Endothelial cell of umbilical vein (primary cell): Measurements from ENCODE around the gene WNT9B. TPM values are rescaled to one million over a fixed set of nuclear protein-coding genes. Genes with fewer than 3 reads are reported as not detected.

Experiments used
- BruUV-seq: library from RNA; stranded (reverse); fragments of 400-500 nt; replicated peaks from 2 replicates; lab custom pipeline; 2021; lab: Mats Ljungman, UMichigan
- CTCF ChIA-PET: fragments of 300-600, 350-600 bp; sonication (Branson Sonifier 250); formaldehyde crosslinking; loops from one replicate; lab custom pipeline; 2021; ENCODE audit warnings: antibody characterized with exemption, inconsistent platforms; lab: Charles Lee
- POLR2A ChIA-PET: fragments of 300-600, 350-600 bp; sonication (Branson Sonifier 250); formaldehyde crosslinking; loops from one replicate; lab custom pipeline; 2021; ENCODE audit warnings: antibody characterized with exemption, inconsistent platforms; lab: Charles Lee
- DNase-seq: peaks from one replicate; pipeline ENCODE4 v3.0.0-alpha.2; 2011; ENCODE audit warnings: low read depth, low spot score
- FAIRE-seq: peaks from 2 replicates; lab custom pipeline; 2011; peaks lifted over from hg19 to GRCh38; lab: Jason Lieb, UNC
- H2AFZ ChIP-seq: 2 replicates; pipeline ENCODE4 v1.6.0; 2012; ENCODE audit warnings: low read depth, low read length, control low read depth, inconsistent platforms
- H3K27ac ChIP-seq: 2 replicates; pipeline ENCODE4 v1.5.1; 2011; ENCODE audit warnings: low read depth, mild to moderate bottlenecking, control low read depth, low read length, moderate library complexity; ENCODE audit not compliant: insufficient read depth
- H3K27me3 ChIP-seq, 2 experiments: 2 replicates each; pipeline versions ENCODE4 v1.6.0 to v1.6.1; 2011; ENCODE audit warnings: low read length in 2 of 2, mixed read lengths in 1 of 2; ENCODE audit not compliant: control insufficient read depth in 2 of 2, insufficient read depth in 2 of 2
- H3K36me3 ChIP-seq, 2 experiments: 2 replicates in 1 of 2; 3 replicates in 1 of 2; pipeline ENCODE4 v1.5.1; 2011; ENCODE audit warnings: low read length in 2 of 2, mild to moderate bottlenecking in 1 of 2, moderate library complexity in 1 of 2; ENCODE audit not compliant: control insufficient read depth in 2 of 2, insufficient read depth in 2 of 2; ENCODE audit errors: extremely low read depth in 1 of 2
- H3K4me1 ChIP-seq: 3 replicates; pipeline ENCODE4 v1.5.1; 2011; ENCODE audit warnings: mild to moderate bottlenecking, low read length; ENCODE audit not compliant: control insufficient read depth, insufficient read depth; ENCODE audit errors: extremely low read depth
- H3K4me2 ChIP-seq: 2 replicates; pipeline ENCODE4 v1.6.1; 2011; ENCODE audit warnings: low read length, control low read depth, mixed read lengths; ENCODE audit not compliant: insufficient read depth
- H3K4me3 ChIP-seq, 3 experiments: fragments of 200-600 bp in 1 of 3; sonication (generic), shearing (Covaris generic) in 1 of 3; replicated peaks in 1 of 3; 2 replicates each; pipeline ENCODE4 v1.5.1; 2011 to 2016; ENCODE audit warnings: control low read depth in 3 of 3, low read length in 3 of 3, mild to moderate bottlenecking in 2 of 3, inconsistent platforms in 1 of 3, low read depth in 1 of 3, moderate library complexity in 1 of 3; ENCODE audit not compliant: insufficient read depth in 1 of 3
- H3K79me2 ChIP-seq: 2 replicates; pipeline ENCODE4 v1.6.0; 2012; ENCODE audit warnings: low read length, inconsistent platforms; ENCODE audit not compliant: control insufficient read depth, insufficient read depth
- H3K9ac ChIP-seq: replicated peaks from 2 replicates; pipeline ENCODE3; 2011; ENCODE audit warnings: low read length, control low read depth; ENCODE audit not compliant: insufficient read depth; ENCODE audit errors: extremely low read depth
- H3K9me1 ChIP-seq: replicated peaks from 3 replicates; pipeline ENCODE4 v1.6.0; 2011; ENCODE audit warnings: mild to moderate bottlenecking, low read length; ENCODE audit not compliant: control insufficient read depth, insufficient read depth; ENCODE audit errors: extremely low read depth
- H3K9me3 ChIP-seq: replicated peaks from 2 replicates; pipeline ENCODE4 v1.5.1; 2012; ENCODE audit warnings: low read length, inconsistent platforms; ENCODE audit not compliant: control insufficient read depth, insufficient read depth
- H4K20me1 ChIP-seq: replicated peaks from 2 replicates; pipeline ENCODE3; 2011; ENCODE audit warnings: mild to moderate bottlenecking, low read length; ENCODE audit not compliant: control insufficient read depth, insufficient read depth; ENCODE audit errors: extremely low read depth
- EZH2 ChIP-seq: IDR thresholded peaks from 2 replicates; pipeline ENCODE4 v1.6.1; 2012; ENCODE audit warnings: borderline replicate concordance, low read depth, mild to moderate bottlenecking, moderate library complexity, low read length, inconsistent platforms; ENCODE audit not compliant: severe bottlenecking
- FOS ChIP-seq: IDR thresholded peaks from 2 replicates; pipeline ENCODE4 v1.6.1; 2011; ENCODE audit warnings: mild to moderate bottlenecking, low read length, moderate library complexity, borderline replicate concordance; ENCODE audit not compliant: insufficient read depth
- GATA2 ChIP-seq: IDR thresholded peaks from 2 replicates; pipeline ENCODE4 v1.7.0; 2011; ENCODE audit warnings: low read depth, mild to moderate bottlenecking, moderate library complexity, mixed read lengths, low read length; ENCODE audit not compliant: insufficient read length, insufficient read depth
- JUN ChIP-seq: IDR thresholded peaks from 2 replicates; pipeline ENCODE4 v1.6.1; 2011; ENCODE audit warnings: borderline replicate concordance, low read depth; ENCODE audit not compliant: insufficient read length, insufficient read depth
- MYC ChIP-seq: IDR thresholded peaks from one replicate; pipeline ENCODE4 v1.6.1; 2011; ENCODE audit warnings: mild to moderate bottlenecking, low read depth, low read length
- POLR2A ChIP-seq: IDR thresholded peaks from 2 replicates; pipeline ENCODE4 v1.6.1; 2012; ENCODE audit warnings: low read depth, mild to moderate bottlenecking, control low read depth, low read length
- POLR2AphosphoS5 ChIP-seq: IDR thresholded peaks from 2 replicates; pipeline ENCODE4 v1.6.1; 2012; ENCODE audit warnings: low read depth, mild to moderate bottlenecking, control low read depth, low read length, moderate library complexity; ENCODE audit not compliant: insufficient read depth
- dilution Hi-C: fragments of 300-500 bp; cut with MboI; formaldehyde crosslinking; loops from one replicate; pipeline ENCODE4 v1.15.0; 2019; ENCODE audit warnings: low sequenced_read_pairs; ENCODE audit not compliant: extremely low pct_ligation_motif_present
- intact Hi-C: fragments of 100-400 bp; cut with micrococcal nuclease; formaldehyde crosslinking; loops from one replicate; pipeline ENCODE4 v1.10.0; 2022
- polyA plus RNA-seq, 4 experiments: library from polyadenylated mRNA; depleted of rRNA in 3 of 4; stranded (reverse) in 3 of 4; unstranded in 1 of 4; fragments of >200 nt; gene quantifications; 2 replicates each; pipeline versions ENCODE4 v1.2.1 to v1.2.3, GENCODE V29; 2011 to 2012; ENCODE audit warnings: missing spikeins in 1 of 4
- total RNA-seq: library from RNA; stranded (reverse); gene quantifications from 2 replicates; pipeline ENCODE4 v1.2.3, GENCODE V29; 2021
- TF ChIP-seq, protein P1 (sequence below), 2 donors: IDR thresholded peaks; 1 replicate in 1 of 2; 2 replicates in 1 of 2; pipeline ENCODE4 v1.5.1; 2011; ENCODE audit warnings: low read length in 2 of 2, mild to moderate bottlenecking in 2 of 2, moderate library complexity in 2 of 2, control low read depth in 1 of 2, inconsistent platforms in 1 of 2, low read depth in 1 of 2; ENCODE audit not compliant: insufficient read depth in 1 of 2; ENCODE audit errors: extremely low read depth in 1 of 2
- TF ChIP-seq, protein P2 (sequence below): IDR thresholded peaks from 2 replicates; pipeline ENCODE4 v1.6.1; 2011; ENCODE audit not compliant: insufficient read depth, insufficient read length

WNT9B gene
- total and polyA plus RNA-seq, 2 donors (not counting 3 experiments of a cell fraction or from before 2014, with no cell fraction given): not detected

DNA sequence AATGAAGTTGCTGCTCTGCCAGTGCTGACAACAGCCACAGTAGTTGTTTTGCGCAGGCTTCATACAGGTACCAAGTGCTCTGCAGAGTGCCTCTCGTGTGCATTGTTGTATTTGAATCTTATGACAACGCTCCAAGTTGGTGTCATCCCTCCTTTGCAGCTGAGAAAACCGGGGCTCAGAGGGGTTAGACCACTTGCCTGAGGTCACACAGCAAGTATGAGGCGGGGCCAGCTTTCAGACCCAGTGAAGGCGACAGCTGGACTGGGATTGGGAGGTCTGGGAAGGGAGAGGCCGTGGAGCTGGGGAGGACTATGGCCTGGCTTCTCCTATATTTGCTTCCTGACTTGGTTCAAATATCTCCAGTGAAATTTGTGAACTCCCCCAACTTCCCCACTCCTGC, 33.2 kb downstream of the WNT9B start:
- dilution Hi-C loops: no loop called here
- Histone ChIP-seq H3K36me3 (no peaks in the 10 kb centered on the region), H3K4me3 (no peak overlapping the region), H3K9ac (no peak overlapping the region), H4K20me1 (no peaks in the 10 kb centered on the region), H3K79me2 (no peaks in the 10 kb centered on the region), H3K4me2 (no peak overlapping the region), H3K27ac (no peak overlapping the region), H3K27me3 (peaks cover 10 to 13% of the 10 kb centered on the region in 2 experiments), H3K9me1 (no peaks in the 10 kb centered on the region), H3K4me1 (no peaks in the 10 kb centered on the region), H2AFZ (no peak overlapping the region), H3K9me3 (no peaks in the 10 kb centered on the region)
- FAIRE-seq (no peak), DNase-seq (no peak)
- POLR2A ChIA-PET: no interaction called here
- intact Hi-C loops: no loop called here
- no TSS peak for BruUV-seq
- CTCF ChIA-PET: interaction anchor here (0.9 kb wide), 1 partner anchor 43 kb away, joined by 4 read pairs; no protein-coding TSS in a partner anchor
- TF ChIP-seq POLR2A (no peak), MYC (no peak), POLR2AphosphoS5 (no peak), EZH2 (no peak), GATA2 (no peak), JUN (no peak), FOS (no peak)
- TF ChIP-seq, protein P1, sequence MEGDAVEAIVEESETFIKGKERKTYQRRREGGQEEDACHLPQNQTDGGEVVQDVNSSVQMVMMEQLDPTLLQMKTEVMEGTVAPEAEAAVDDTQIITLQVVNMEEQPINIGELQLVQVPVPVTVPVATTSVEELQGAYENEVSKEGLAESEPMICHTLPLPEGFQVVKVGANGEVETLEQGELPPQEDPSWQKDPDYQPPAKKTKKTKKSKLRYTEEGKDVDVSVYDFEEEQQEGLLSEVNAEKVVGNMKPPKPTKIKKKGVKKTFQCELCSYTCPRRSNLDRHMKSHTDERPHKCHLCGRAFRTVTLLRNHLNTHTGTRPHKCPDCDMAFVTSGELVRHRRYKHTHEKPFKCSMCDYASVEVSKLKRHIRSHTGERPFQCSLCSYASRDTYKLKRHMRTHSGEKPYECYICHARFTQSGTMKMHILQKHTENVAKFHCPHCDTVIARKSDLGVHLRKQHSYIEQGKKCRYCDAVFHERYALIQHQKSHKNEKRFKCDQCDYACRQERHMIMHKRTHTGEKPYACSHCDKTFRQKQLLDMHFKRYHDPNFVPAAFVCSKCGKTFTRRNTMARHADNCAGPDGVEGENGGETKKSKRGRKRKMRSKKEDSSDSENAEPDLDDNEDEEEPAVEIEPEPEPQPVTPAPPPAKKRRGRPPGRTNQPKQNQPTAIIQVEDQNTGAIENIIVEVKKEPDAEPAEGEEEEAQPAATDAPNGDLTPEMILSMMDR (IDR thresholded peaks at IDR 0.05; ENCODE audit: extremely low read depth in 1 of 2, insufficient read depth in 1 of 2, low read depth in 1 of 2, low read length in 2 of 2): no peak
- TF ChIP-seq, protein P2, sequence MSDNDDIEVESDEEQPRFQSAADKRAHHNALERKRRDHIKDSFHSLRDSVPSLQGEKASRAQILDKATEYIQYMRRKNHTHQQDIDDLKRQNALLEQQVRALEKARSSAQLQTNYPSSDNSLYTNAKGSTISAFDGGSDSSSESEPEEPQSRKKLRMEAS: no peak
